ENCODE data around the gene ZNF184. TPM values are rescaled to one million over a fixed set of nuclear protein-coding genes. Genes with fewer than 3 reads are reported as not detected.

The ZNF184 gene
- total RNA-seq, 6 experiments from 2014 or later = 3.8 to 5.2 (median 4.1) TPM

- peaks cover 37% of the 10 kb centered on the region for H3K9me3 Mint-ChIP-seq
- DNase-seq = no peak
These were observed 57.9 kb downstream of the ZNF184 start for GRCh38 chr6:27414996-27415395.

DNA sequence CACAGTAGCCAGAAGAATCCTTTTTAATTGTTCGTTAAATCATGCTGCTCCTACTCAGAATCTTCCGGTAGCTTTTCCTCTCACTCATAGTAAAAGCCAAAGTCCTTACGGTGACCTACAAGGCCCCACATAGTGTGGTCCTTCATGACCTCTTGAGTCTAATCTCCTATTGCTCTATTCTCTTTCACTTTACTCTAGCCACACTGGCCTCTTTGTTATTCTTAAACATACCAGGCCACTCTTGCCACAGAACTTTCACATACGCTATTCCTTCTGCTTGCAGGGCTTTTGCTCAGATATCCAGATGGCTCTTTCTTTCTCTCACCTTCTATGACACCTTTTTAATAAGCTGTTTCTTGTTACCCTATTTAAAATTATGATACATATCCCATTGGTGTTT, 58.6 kb downstream of the ZNF184 start:
- no peaks in the 10 kb centered on the region for H3K27me3 Mint-ChIP-seq (ENCODE audit: insufficient read depth)
- peaks cover 34% of the 10 kb centered on the region for H3K9me3 Mint-ChIP-seq
- H3K36me3 Mint-ChIP-seq (ENCODE audit: low read depth) = no peaks in the 10 kb centered on the region; the same call in 1 of the 2 replicates
- H3K4me1 Mint-ChIP-seq (ENCODE audit: low read depth) = no peaks in the 10 kb centered on the region
- DNase-seq = no peak
- no peak overlapping the region for H3K27ac Mint-ChIP-seq
- TF ChIP-seq CTCF (IDR thresholded peaks at IDR 0.05) = no peak
- H3K4me3 Mint-ChIP-seq = no peak overlapping the region

More at GRCh38 chr6:27414996-27415395, 57.9 kb downstream of the ZNF184 start:
- Mint-ChIP-seq H3K27ac (no peak overlapping the region), H3K27me3 (ENCODE audit: insufficient read depth) (no peaks in the 10 kb centered on the region; the same call in 1 of the 2 replicates), H3K36me3 (ENCODE audit: low read depth) (no peaks in the 10 kb centered on the region; the same call in 1 of the 2 replicates), H3K4me1 (ENCODE audit: low read depth) (no peaks in the 10 kb centered on the region), H3K4me3 (no peak overlapping the region)
- no peak for TF ChIP-seq CTCF (IDR thresholded peaks at IDR 0.05)

GRCh38 chr6:27407153-27407814, 65.6 kb downstream of the ZNF184 start:
- TF ChIP-seq CTCF (IDR thresholded peaks at IDR 0.05) = no peak
- H3K4me3 Mint-ChIP-seq = no peak overlapping the region
- H3K36me3 Mint-ChIP-seq (ENCODE audit: low read depth) = peaks cover 11% of the 10 kb centered on the region
- H3K4me1 Mint-ChIP-seq (ENCODE audit: low read depth) = no peaks in the 10 kb centered on the region
- H3K9me3 Mint-ChIP-seq = peaks cover 64% of the 10 kb centered on the region
- no peak overlapping the region for H3K27ac Mint-ChIP-seq
- no peak for DNase-seq
- H3K27me3 Mint-ChIP-seq (ENCODE audit: insufficient read depth) = no peaks in the 10 kb centered on the region; the same call in 1 of the 2 replicates

- peaks cover 21% of the 10 kb centered on the region for H3K36me3 Mint-ChIP-seq (ENCODE audit: low read depth)
- no peak for DNase-seq
These were observed 66.8 kb downstream of the ZNF184 start for GRCh38 chr6:27406085-27406484.

DNA sequence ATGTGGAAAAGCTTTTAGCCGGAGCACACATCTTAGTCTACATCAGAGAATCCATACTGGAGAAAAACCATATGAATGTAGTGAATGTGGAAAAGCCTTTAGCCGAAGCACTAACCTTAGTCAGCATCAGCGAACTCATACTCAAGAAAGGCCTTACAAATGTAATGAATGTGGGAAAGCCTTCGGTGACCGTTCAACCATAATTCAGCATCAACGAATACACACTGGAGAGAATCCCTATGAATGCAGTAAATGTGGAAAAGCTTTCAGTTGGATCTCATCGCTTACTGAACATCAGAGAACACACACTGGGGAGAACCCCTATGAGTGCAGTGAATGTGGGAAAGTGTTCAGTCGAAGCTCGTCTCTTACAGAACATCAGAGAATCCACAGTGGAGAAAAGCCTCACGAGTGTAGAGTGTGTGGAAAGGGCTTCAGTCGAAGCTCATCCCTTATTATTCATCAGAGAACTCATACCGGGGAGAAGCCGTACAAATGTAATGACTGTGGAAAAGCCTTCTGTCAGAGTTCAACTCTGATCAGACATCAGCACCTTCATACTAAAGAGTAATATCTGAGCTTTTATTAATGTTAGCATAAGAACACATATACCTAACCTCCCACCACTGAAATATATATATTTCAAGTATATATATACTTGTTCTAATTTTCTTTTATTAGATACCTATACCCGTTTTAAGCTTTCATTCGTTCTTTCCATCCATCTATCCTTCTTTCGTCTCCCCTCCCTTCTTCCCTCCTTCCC, 71.8 kb downstream of the ZNF184 start:
- Mint-ChIP-seq H3K9me3 (peaks cover 85% of the 10 kb centered on the region), H3K36me3 (ENCODE audit: low read depth) (peaks cover 50% of the 10 kb centered on the region), H3K4me3 (no peak overlapping the region), H3K27ac (no peak overlapping the region), H3K4me1 (ENCODE audit: low read depth) (no peaks in the 10 kb centered on the region), H3K27me3 (ENCODE audit: insufficient read depth) (no peaks in the 10 kb centered on the region; the same call in 1 of the 2 replicates)
- TF ChIP-seq CTCF (IDR thresholded peaks at IDR 0.05) = no peak
- no peak for DNase-seq

More at GRCh38 chr6:27406085-27406484, 66.8 kb downstream of the ZNF184 start:
- Mint-ChIP-seq H3K27ac (no peak overlapping the region), H3K27me3 (ENCODE audit: insufficient read depth) (no peaks in the 10 kb centered on the region; the same call in 1 of the 2 replicates), H3K4me1 (ENCODE audit: low read depth) (no peaks in the 10 kb centered on the region), H3K4me3 (no peak overlapping the region), H3K9me3 (peaks cover 68% of the 10 kb centered on the region)
- TF ChIP-seq CTCF (IDR thresholded peaks at IDR 0.05) = no peak

Other genes starting within 250 kb of the ZNF184 start
- not detected for gene PRSS16, start 225.4 kb downstream of the ZNF184 start, total RNA-seq (2021; fragmentation: NEBNext Ultra II Directional; extraction: Animal tissue kit (Norgen Biotek cat#: 25700))
- not detected for gene POM121L2, start 160.8 kb downstream of the ZNF184 start, total RNA-seq (2021; fragmentation: NEBNext Ultra II Directional; extraction: Animal tissue kit (Norgen Biotek cat#: 25700))
- gene ZNF391, start 84.3 kb downstream of the ZNF184 start, total RNA-seq (2021; fragmentation: NEBNext Ultra II Directional; extraction: Animal tissue kit (Norgen Biotek cat#: 25700)) = under 1 TPM; 0.46 to 0.82 (median 0.60) TPM

Data from HFFc6 (cell line).